HepG2 (cell line): ENCODE data around the gene USP32. TPM values are rescaled to one million over a fixed set of nuclear protein-coding genes. Genes with fewer than 3 reads are reported as not detected.

Experiments used
- FOXJ3 ChIP-seq: sonication (generic); formaldehyde crosslinking; IDR thresholded peaks from 2 replicates; pipeline ENCODE4 v1.4.0; 2020; ENCODE audit warnings: missing genetic modification reagents, mild to moderate bottlenecking, borderline replicate concordance
- GFI1 ChIP-seq: sonication (generic); formaldehyde crosslinking; IDR thresholded peaks from 2 replicates; pipeline ENCODE4 v1.5.0; 2020; ENCODE audit warnings: missing genetic modification reagents, mild to moderate bottlenecking, borderline replicate concordance
- GZF1 ChIP-seq: sonication (generic); formaldehyde crosslinking; IDR thresholded peaks from 2 replicates; pipeline ENCODE4 v1.5.1; 2020; ENCODE audit warnings: mild to moderate bottlenecking, missing genetic modification reagents
- HDAC2 ChIP-seq: sonication (generic); formaldehyde crosslinking; IDR thresholded peaks from 2 replicates; pipeline ENCODE4 v1.4.0; 2020; ENCODE audit warnings: missing genetic modification reagents
- NFIB ChIP-seq: sonication (generic); formaldehyde crosslinking; IDR thresholded peaks from 2 replicates; pipeline ENCODE4 v1.9.0; 2021; ENCODE audit warnings: missing genetic modification reagents, mild to moderate bottlenecking, borderline replicate concordance
- SALL1 ChIP-seq: sonication (generic); formaldehyde crosslinking; IDR thresholded peaks from 2 replicates; pipeline ENCODE4 v1.8.0; 2022; ENCODE audit warnings: mild to moderate bottlenecking, missing genetic modification reagents
- TP53 ChIP-seq: sonication (generic); formaldehyde crosslinking; conservative IDR thresholded peaks from 2 replicates; pipeline ENCODE4 v1.4.0; 2020; ENCODE audit warnings: missing genetic modification reagents
- YEATS4 ChIP-seq: sonication (generic); formaldehyde crosslinking; IDR thresholded peaks from 2 replicates; pipeline ENCODE4 v1.4.0; 2020; ENCODE audit warnings: missing genetic modification reagents, borderline replicate concordance
- ZBTB3 ChIP-seq: sonication (generic); formaldehyde crosslinking; IDR thresholded peaks from 2 replicates; pipeline ENCODE4 v1.4.0; 2020; ENCODE audit warnings: low read depth, mild to moderate bottlenecking, moderate library complexity, missing genetic modification reagents, borderline replicate concordance
- ZFYVE20 ChIP-seq: sonication (generic); formaldehyde crosslinking; IDR thresholded peaks from 2 replicates; pipeline ENCODE4 v1.8.0; 2023; ENCODE audit warnings: low read depth, mild to moderate bottlenecking, moderate library complexity, missing genetic modification reagents, borderline replicate concordance
- ZNF225 ChIP-seq: sonication (generic); formaldehyde crosslinking; IDR thresholded peaks from 2 replicates; pipeline ENCODE4 v1.4.0; 2020; ENCODE audit warnings: mild to moderate bottlenecking, missing genetic modification reagents
- ZNF256 ChIP-seq: sonication (generic); formaldehyde crosslinking; conservative IDR thresholded peaks from 2 replicates; pipeline ENCODE4 v1.4.0; 2020; ENCODE audit warnings: missing genetic modification reagents
- ZNF329 ChIP-seq: sonication (generic); formaldehyde crosslinking; IDR thresholded peaks from 2 replicates; pipeline ENCODE4 v1.9.0; 2021; ENCODE audit warnings: low read depth, mild to moderate bottlenecking, missing genetic modification reagents
- ZNF333 ChIP-seq: sonication (generic); formaldehyde crosslinking; IDR thresholded peaks from 2 replicates; pipeline ENCODE4 v1.4.0; 2020; ENCODE audit warnings: mild to moderate bottlenecking, missing genetic modification reagents, borderline replicate concordance
- ZNF34 ChIP-seq: sonication (generic); formaldehyde crosslinking; IDR thresholded peaks from 2 replicates; pipeline ENCODE4 v1.4.0; 2020; ENCODE audit warnings: mild to moderate bottlenecking, missing genetic modification reagents, borderline replicate concordance
- ZNF569 ChIP-seq: sonication (generic); formaldehyde crosslinking; IDR thresholded peaks from 2 replicates; pipeline ENCODE4 v1.5.0; 2020; ENCODE audit warnings: mild to moderate bottlenecking, missing genetic modification reagents, moderate library complexity, borderline replicate concordance
- ZNF709 ChIP-seq: sonication (generic); formaldehyde crosslinking; IDR thresholded peaks from 2 replicates; pipeline ENCODE4 v1.5.0; 2020; ENCODE audit warnings: mild to moderate bottlenecking, missing genetic modification reagents
- ZNF839 ChIP-seq: sonication (generic); formaldehyde crosslinking; IDR thresholded peaks from 2 replicates; pipeline ENCODE4 v1.4.0; 2020; ENCODE audit warnings: missing genetic modification reagents, mild to moderate bottlenecking, borderline replicate concordance
- ZUFSP ChIP-seq: sonication (generic); formaldehyde crosslinking; IDR thresholded peaks from 2 replicates; pipeline ENCODE4 v1.9.0; 2021; ENCODE audit warnings: missing genetic modification reagents, mild to moderate bottlenecking, borderline replicate concordance
- polyA plus RNA-seq, 8 experiments: library from polyadenylated mRNA; depleted of rRNA in 3 of 8; stranded (reverse) in 7 of 8; unstranded in 1 of 8; fragments of >200 nt; fragmentation: Illumina TruSeq in 4 of 8; extraction: Trizol in 4 of 8; gene quantifications; 2 replicates each; pipeline versions ENCODE4 v1.2.1 to v1.2.3, GENCODE V29; 2011 to 2016; ENCODE audit warnings: low read depth in 4 of 8, missing spikeins in 1 of 8, mixed read lengths in 1 of 8; ENCODE audit not compliant: insufficient read depth in 1 of 8
- total RNA-seq, 5 experiments: library from RNA; depleted of rRNA; stranded (reverse); fragments of >200 nt; fragmentation: Illumina TruSeq; extraction: Trizol; gene quantifications; 2 replicates each; pipeline ENCODE4 v1.2.3, GENCODE V29; 2016; ENCODE audit warnings: low read depth in 1 of 5
- TF ChIP-seq, protein P1 (sequence below): sonication (generic); formaldehyde crosslinking; IDR thresholded peaks from 2 replicates; pipeline ENCODE4 v1.4.0; 2020; ENCODE audit warnings: missing genetic modification reagents
- TF ChIP-seq, protein P2 (sequence below): sonication (generic); formaldehyde crosslinking; IDR thresholded peaks from 2 replicates; pipeline ENCODE4 v1.5.0; 2020; ENCODE audit warnings: mild to moderate bottlenecking, missing genetic modification reagents
- TF ChIP-seq, protein P3 (sequence below): sonication (generic); formaldehyde crosslinking; conservative IDR thresholded peaks from 2 replicates; pipeline ENCODE4 v1.4.0; 2020; ENCODE audit warnings: missing genetic modification reagents

USP32 gene
- total and polyA plus RNA-seq, 2 of the 13 experiments (the other 11 are each of a cell fraction or from before 2014, with no cell fraction given), result 24.9 to 39.9 TPM

- TF ChIP-seq GFI1 (CRISPR knock-in tag) (peak; percentile 88; the same call in 1 of the 2 replicates), GZF1 (CRISPR knock-in tag) (peak; percentile 41; the same call in 1 of the 2 replicates), ZNF329 (CRISPR knock-in tag) (no peak; the same call in 1 of the 2 replicates), SALL1 (CRISPR knock-in tag) (peak; percentile 87), ZUFSP (no peak), ZNF709 (CRISPR knock-in tag) (no peak), NFIB (CRISPR knock-in tag) (no peak), FOXJ3 (no peak), ZNF225 (CRISPR knock-in tag) (peak; percentile 52; the same call in 1 of the 2 replicates), ZNF839 (CRISPR knock-in tag) (peak; percentile 76; the same call in 1 of the 2 replicates), YEATS4 (CRISPR knock-in tag) (peak; percentile 98), ZNF569 (CRISPR knock-in tag) (peak; percentile 25; the same call in 1 of the 2 replicates), ZBTB3 (CRISPR knock-in tag) (peak; percentile 84; the same call in 1 of the 2 replicates), HDAC2 (CRISPR knock-in tag) (peak; percentile 86; the same call in 1 of the 2 replicates), TP53 (CRISPR knock-in tag) (peak; percentile 81; the same call in 1 of the 2 replicates), ZNF256 (no peak), ZNF34 (CRISPR knock-in tag) (no peak), ZFYVE20 (CRISPR knock-in tag) (no peak), ZNF333 (CRISPR knock-in tag) (no peak)
- TF ChIP-seq, protein P1, sequence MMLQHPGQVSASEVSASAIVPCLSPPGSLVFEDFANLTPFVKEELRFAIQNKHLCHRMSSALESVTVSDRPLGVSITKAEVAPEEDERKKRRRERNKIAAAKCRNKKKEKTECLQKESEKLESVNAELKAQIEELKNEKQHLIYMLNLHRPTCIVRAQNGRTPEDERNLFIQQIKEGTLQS (CRISPR knock-in tag), result no peak
- TF ChIP-seq, protein P2, sequence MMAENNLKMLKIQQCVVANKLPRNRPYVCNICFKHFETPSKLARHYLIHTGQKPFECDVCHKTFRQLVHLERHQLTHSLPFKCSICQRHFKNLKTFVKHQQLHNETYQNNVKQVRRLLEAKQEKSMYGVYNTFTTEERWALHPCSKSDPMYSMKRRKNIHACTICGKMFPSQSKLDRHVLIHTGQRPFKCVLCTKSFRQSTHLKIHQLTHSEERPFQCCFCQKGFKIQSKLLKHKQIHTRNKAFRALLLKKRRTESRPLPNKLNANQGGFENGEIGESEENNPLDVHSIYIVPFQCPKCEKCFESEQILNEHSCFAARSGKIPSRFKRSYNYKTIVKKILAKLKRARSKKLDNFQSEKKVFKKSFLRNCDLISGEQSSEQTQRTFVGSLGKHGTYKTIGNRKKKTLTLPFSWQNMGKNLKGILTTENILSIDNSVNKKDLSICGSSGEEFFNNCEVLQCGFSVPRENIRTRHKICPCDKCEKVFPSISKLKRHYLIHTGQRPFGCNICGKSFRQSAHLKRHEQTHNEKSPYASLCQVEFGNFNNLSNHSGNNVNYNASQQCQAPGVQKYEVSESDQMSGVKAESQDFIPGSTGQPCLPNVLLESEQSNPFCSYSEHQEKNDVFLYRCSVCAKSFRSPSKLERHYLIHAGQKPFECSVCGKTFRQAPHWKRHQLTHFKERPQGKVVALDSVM (CRISPR knock-in tag), result peak; percentile 67
- TF ChIP-seq, protein P3, sequence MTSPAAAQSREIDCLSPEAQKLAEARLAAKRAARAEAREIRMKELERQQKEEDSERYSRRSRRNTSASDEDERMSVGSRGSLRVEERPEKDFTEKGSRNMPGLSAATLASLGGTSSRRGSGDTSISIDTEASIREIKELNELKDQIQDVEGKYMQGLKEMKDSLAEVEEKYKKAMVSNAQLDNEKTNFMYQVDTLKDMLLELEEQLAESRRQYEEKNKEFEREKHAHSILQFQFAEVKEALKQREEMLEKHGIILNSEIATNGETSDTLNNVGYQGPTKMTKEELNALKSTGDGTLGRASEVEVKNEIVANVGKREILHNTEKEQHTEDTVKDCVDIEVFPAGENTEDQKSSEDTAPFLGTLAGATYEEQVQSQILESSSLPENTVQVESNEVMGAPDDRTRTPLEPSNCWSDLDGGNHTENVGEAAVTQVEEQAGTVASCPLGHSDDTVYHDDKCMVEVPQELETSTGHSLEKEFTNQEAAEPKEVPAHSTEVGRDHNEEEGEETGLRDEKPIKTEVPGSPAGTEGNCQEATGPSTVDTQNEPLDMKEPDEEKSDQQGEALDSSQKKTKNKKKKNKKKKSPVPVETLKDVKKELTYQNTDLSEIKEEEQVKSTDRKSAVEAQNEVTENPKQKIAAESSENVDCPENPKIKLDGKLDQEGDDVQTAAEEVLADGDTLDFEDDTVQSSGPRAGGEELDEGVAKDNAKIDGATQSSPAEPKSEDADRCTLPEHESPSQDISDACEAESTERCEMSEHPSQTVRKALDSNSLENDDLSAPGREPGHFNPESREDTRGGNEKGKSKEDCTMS (CRISPR knock-in tag), result no peak
Measured at GRCh38 chr17:60392042-60392844, at the start of gene USP32 (continued).
